GM12874 (cell line): ENCODE measurements around the gene SPOCK3.

Source experiments
- TF ChIP-seq, protein P1 (sequence below): IDR thresholded peaks from 2 replicates; pipeline ENCODE4 v1.5.1; 2011; ENCODE audit warnings: low read depth, mild to moderate bottlenecking, control low read depth, low read length, moderate library complexity; ENCODE audit not compliant: insufficient read depth

The SPOCK3 gene

DNA sequence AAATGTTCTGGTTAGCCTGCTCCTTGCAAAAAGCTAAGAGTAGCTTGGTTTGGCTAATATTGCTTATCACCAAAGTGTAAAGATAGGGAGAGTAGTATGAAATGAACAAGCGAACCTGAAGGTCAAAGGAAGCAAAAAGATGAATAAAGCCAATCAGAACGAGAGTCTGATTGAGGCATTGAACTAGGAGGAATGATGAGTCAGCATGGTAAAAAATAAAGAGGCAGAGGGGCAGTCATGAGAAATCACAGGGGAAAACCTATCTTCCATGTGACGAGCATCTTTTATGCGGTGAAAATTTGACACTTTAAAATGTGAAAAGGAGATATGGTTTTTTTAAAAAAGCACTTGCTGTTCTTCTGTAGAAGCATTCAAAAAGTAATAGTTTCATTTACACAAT lies 533.7 kb downstream of the SPOCK3 start:
- TF ChIP-seq, protein P1, sequence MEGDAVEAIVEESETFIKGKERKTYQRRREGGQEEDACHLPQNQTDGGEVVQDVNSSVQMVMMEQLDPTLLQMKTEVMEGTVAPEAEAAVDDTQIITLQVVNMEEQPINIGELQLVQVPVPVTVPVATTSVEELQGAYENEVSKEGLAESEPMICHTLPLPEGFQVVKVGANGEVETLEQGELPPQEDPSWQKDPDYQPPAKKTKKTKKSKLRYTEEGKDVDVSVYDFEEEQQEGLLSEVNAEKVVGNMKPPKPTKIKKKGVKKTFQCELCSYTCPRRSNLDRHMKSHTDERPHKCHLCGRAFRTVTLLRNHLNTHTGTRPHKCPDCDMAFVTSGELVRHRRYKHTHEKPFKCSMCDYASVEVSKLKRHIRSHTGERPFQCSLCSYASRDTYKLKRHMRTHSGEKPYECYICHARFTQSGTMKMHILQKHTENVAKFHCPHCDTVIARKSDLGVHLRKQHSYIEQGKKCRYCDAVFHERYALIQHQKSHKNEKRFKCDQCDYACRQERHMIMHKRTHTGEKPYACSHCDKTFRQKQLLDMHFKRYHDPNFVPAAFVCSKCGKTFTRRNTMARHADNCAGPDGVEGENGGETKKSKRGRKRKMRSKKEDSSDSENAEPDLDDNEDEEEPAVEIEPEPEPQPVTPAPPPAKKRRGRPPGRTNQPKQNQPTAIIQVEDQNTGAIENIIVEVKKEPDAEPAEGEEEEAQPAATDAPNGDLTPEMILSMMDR = no peak

DNA sequence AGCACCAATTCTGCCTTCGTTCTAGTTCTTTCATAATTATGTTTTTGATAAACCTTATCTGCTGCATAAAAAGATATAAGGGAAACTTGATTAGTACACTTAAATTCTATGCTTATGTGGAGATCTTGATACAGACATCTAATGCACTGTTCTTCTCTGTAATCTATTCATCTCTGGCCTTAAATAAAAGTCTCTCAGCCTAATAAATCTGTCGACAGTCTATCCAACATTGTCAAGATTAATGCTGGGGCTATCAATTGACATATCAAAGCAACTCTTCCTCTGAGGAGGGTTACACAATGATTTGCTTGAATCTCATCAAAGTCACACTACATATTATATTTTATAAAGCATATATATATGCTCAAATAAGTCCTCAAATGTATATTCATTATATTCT lies 545.5 kb downstream of the SPOCK3 start:
- TF ChIP-seq, protein P1 = no peak

DNA sequence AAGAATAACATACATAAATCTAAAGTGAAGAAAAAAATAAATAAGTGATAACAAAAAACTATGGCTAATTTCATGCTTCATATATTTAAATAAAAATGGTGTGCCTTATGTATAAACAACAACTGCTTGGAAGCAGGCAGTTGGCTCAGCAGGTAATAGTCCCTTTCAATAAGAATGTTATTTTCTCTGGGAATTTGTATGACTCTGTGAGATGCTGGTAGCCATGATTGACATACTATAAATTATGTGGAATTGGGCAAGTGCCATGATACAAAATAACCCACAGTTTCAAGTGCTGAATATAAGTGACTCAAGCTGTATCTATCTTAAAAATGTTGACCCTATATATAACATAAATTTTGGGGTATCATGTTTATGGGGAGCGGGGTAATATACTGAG lies 546.5 kb downstream of the SPOCK3 start:
- TF ChIP-seq, protein P1 = no peak
